Measurements from ENCODE around the gene GMDS. TPM values are rescaled to one million over a fixed set of nuclear protein-coding genes. Genes with fewer than 3 reads are reported as not detected.

GMDS gene
- total and polyA plus RNA-seq, 2 of the 8 experiments (the other 6 are each of a cell fraction or from before 2014, with no cell fraction given) = 16.8 to 50.0 TPM

DNA sequence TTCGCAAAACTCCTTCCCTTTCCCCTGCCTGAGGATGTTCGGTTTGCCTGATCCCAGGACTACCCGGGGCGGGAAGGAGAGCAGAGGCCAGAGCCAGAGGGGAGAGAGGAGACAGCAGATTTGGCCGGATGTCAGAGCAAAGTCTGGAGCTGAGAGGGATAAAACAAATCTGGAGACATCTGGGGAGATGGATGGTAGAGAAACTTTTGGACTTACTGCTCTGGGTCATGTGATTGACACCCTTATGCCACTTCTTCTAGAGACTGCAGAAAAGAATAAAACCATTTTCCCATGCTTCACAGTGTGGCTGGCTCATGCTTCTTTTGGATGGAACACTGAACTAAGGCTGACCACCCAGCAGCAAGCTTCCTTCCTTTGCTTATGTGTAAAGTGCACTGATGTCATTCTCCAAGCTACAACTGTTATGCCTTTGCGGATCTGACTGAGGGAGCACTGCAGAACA is 461.0 kb downstream of the GMDS start (continued):
- TF ChIP-seq RFX5 (IDR thresholded peaks at IDR 0.05; ENCODE audit: borderline replicate concordance, low read depth, low read length) = no peak
- no peak for TF ChIP-seq SRF (IDR thresholded peaks at IDR 0.05; ENCODE audit: low read depth, low read length)
- TF ChIP-seq PHF8 (conservative IDR thresholded peaks at IDR 0.05; ENCODE audit: low read depth, low read length) = no peak
- TF ChIP-seq, protein P1, sequence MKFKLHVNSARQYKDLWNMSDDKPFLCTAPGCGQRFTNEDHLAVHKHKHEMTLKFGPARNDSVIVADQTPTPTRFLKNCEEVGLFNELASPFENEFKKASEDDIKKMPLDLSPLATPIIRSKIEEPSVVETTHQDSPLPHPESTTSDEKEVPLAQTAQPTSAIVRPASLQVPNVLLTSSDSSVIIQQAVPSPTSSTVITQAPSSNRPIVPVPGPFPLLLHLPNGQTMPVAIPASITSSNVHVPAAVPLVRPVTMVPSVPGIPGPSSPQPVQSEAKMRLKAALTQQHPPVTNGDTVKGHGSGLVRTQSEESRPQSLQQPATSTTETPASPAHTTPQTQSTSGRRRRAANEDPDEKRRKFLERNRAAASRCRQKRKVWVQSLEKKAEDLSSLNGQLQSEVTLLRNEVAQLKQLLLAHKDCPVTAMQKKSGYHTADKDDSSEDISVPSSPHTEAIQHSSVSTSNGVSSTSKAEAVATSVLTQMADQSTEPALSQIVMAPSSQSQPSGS (IDR thresholded peaks at IDR 0.05; ENCODE audit: low read length) = no peak
- TF ChIP-seq FOSL1 (IDR thresholded peaks at IDR 0.05; ENCODE audit: insufficient read depth, low read depth, low read length) = no peak
- TF ChIP-seq, protein P2, sequence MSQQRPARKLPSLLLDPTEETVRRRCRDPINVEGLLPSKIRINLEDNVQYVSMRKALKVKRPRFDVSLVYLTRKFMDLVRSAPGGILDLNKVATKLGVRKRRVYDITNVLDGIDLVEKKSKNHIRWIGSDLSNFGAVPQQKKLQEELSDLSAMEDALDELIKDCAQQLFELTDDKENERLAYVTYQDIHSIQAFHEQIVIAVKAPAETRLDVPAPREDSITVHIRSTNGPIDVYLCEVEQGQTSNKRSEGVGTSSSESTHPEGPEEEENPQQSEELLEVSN (IDR thresholded peaks at IDR 0.05) = no peak
- TF ChIP-seq KDM4A (IDR thresholded peaks at IDR 0.05; ENCODE audit: low read depth, low read length, severe bottlenecking) = no peak
